T follicular helper cell (primary cell): Measurements from ENCODE around the gene TPBG.

ENCODE experiments used
- DNase-seq: peaks from one replicate; pipeline ENCODE4 v3.0.0-alpha.2; 2020; ENCODE audit warnings: low read depth
- total RNA-seq, 2 experiments: gene quantifications; one replicate each; lab custom pipeline; 2026; lab: John Stamatoyannopoulos, UW

The TPBG gene
- total RNA-seq: 1.3 to 2.6 reads per million in 2 experiments

- DNase-seq: no peak
Measured at GRCh38 chr6:82363428-82364086, at the start of gene TPBG. Gene TPBG (plus strand): TSS chr6:82363817. CDS start chr6:82364962, 1,145 bp downstream.

- DNase-seq: no peak
Measured at GRCh38 chr6:82322386-82322785, 41.2 kb upstream of the TPBG start.

- no peak for DNase-seq
Measured at GRCh38 chr6:82329766-82330165, 33.9 kb upstream of the TPBG start.

- DNase-seq: no peak
Measured at GRCh38 chr6:82330171-82330804, 33.3 kb upstream of the TPBG start.

DNA sequence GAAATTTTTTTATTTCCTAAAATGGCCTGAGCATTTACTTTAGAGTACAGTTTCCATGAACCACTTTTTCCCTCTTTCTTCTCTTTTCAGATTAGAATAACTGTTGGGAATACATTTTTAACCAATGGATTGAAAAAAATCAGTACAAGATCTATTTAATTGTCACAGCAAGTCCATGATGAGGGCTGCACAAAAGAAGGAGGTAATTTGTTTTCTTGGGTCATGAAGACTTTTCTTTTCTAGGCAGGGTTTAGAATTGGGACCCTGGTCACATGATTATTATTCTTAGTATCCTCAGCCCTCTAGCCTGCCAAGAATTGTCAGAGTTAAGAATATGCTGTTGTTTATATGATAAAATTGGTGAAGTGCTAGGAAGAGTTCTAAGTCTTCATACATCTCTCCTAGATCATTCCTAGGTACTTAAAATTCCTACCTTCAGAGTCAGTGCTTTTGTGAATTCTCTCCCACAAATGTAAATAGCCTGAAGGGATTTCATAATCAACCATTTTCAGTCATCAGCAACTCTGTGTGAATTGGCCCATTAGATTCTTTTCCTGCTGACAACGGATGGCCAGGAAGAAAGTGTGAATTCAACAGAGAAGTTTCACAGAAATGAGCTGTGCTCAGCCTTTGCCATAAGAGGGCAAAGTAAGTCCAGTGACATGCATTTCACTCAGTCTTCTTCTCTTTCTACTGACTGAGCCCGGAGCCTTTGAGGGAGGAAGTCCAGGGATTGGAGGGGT is 32.4 kb upstream of the TPBG start:
- no peak for DNase-seq

DNA sequence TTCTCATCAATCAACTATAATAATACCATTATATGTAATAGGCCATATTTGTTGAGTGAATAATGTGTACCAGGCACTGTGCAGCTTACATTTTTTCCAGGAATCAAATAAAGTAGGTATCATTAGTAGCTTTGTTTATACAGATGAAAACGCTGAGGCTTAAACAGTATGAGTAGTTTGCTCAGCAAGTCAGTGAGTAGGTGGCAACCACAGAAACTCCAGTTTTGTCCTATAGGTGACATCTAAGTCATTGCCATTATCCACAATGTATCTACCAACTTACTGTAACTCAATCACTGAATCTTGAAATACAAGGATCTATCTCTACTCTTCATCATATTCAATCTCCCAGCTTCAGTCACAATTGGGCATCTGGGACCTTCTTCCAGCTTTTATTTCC is 29.8 kb upstream of the TPBG start:
- no peak for DNase-seq

GRCh38 chr6:82337688-82338257 is 25.8 kb upstream of the TPBG start:
- no peak for DNase-seq

DNA sequence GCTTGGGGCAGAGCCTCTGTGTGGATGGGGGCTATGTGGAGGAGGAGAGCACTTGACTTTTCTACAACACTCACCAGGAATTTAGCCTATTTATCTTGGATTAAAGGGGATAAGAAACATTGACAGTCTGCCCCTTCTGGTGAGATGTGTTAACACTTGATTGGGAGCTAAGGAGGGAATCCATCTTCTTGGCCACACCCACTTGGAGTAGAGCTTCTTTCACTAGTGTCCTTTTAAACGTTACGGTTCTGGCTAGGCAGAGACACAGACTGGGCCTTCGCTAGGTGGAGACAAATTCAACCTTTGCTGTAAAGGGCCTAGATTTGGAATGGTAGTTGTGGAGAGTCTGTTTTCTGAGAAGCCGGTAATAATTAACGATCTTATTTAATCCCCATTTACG is 15.5 kb upstream of the TPBG start:
- no peak for DNase-seq

DNA sequence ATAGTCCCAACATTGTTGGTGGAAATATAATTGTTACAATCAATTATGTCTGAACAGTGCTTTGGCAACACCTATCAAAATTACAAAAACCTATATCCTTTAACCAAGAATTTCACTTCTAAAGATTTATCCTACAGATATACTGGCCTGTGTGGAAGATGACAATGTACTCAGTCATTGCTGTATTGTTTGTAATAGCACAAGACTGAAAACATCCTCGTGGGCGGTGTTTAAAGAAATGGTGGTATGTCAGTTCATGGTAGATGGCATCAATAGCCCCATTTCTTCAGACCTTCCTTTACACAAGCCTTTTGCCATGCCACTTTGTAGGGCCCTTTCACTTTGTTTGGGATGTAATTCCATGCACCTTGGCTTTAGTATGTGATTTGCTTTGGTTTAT is 9.8 kb upstream of the TPBG start:
- no peak for DNase-seq

DNA sequence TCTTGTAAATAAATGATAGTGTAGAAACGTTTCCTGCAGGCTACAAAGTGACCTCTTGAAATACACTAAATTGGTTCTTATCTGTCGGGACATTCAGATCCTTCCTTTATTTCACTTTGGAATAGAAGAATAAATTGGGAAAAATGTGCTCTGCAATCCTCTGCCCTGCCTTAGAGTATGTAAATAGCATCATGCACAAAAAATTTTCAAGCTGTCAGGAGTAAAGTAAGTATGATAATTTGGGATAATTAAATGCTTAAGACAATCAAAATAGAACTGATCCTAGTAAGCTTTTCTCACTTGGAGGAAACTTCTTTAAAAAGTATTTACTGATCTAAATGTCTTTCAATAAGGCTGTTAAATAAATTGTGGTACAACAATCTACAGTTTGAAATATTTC is 3.1 kb upstream of the TPBG start:
- DNase-seq: no peak

- no peak for DNase-seq
Measured at GRCh38 chr6:82361631-82362030, 2.0 kb upstream of the TPBG start.

DNA sequence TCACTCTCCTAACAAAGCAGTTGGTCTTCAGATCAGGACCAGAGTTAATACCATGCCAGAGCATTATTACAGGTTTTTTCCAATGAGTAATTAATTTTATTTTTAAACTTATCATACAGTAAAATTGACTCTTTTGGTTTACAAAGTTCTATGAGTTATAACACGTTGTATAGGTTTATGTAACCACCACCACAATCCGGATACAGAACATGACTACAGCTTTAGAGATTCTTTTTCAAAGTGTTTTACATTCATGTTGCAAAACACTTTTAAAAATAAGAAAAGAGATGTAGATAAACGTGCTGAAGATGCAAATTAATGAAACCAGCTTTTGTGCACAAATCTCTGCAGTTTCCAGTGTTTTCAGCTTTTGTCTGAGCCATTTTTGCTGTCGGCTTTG is 1.5 kb upstream of the TPBG start:
- no peak for DNase-seq

DNA sequence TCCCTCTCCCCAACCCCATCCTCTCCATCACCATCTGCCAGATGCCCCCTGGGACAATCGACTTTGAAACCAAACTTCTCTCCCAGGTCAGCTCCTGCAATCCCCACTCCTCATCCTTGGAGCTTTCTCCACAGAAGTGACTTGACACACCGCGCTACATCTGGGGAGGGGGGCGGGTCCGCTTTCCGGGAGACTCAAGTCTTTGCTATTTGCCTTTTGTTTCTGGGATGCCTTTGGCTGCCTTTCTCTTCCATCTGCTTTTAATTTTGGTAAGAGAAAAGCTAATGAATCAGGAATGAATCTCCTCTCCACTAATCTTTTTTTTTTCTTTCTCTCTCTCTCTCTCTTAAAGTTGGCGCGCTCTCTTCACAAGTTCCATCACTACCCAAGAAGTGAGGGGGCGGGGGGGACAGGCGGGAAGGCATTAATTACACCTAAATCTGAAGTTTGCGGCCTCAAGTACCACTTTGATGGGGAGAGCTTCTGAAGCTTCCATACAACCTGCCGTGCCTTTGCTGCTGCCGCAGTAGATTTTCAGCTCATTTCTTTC is 664 bp upstream of the TPBG start:
- no peak for DNase-seq

DNA sequence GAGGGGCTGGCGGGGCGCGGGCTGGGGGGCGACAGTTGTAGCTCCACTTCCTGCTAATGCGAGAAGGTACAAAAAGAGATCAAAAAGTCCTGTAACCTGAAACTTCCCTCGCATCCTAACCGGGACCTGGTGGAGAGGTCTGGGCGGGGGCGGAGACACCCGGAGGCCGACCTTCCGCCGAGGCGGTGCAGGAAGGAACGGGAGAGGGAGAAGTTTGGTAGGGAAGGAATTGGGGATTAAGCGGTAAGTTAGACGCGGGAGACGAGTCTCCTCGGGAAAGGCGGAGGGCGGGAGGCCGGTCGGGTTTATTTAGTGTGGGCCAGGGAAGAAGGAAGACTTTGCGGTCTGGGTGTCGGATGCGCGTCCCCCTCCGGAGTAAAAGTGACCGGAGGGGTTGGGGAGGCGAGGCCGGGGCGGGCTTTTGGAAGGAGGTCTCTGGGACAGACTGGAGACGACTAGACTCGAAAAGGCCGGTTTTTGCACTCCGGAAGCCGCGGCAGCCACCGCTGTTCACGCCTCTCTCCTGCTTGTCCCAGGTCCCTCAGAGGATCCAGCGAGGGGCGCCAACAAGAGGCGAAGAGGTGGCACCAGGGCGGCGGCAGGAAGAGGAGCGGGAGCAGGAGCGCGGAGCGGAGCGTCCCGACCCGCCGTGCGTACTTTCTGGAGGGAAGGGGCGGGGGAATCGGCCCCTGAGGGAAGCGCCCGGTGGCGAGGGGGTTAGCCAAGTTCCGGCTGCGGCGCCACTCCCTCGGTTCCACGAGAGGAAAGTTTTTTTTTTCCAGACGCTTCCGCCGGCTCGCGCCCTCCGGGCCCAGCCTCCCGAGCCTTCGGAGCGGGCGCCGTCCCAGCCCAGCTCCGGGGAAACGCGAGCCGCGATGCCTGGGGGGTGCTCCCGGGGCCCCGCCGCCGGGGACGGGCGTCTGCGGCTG is 734 bp downstream of the TPBG start:
- no peak for DNase-seq

GRCh38 chr6:82365016-82365795 is 1.6 kb downstream of the TPBG start:
- DNase-seq: no peak

DNA sequence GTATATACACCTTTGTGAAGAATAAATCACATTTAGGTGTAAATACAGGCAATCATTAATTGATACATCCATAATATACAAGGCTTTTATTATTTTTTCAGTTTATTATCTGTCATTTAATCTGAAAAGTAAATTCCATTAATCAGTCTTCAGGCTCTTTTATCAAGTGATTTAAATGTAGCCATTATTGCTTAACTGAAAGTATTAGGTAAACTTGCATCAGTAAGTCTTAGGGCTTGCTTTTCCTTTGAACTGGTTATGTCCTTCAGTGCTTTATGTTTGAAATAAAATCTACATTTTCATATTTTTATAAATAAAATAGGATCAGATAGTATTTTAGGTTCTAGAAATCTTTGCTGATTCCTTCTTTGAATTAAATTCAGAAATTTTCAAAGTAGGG is 4.1 kb downstream of the TPBG start:
- DNase-seq: no peak

DNA sequence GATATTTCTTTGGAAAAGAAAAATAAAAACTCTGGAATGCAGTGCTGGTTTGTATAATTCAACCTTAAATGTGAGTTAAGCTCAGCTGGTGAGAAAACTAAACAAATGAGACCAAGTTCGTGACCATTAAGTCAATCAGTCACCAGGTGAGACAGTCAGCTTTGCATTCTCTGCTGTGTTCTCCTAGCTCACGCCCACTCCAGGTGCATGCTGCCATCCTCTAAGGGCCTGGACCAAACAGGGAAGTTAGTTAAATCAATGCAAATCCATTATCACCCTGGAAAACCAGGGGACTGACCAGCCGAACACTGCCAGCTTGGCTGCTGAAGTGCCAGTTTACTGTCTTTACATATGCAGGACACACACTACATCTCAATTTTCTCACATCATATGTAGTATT is 7.2 kb downstream of the TPBG start:
- no peak for DNase-seq

GRCh38 chr6:82371799-82372546 is 8.4 kb downstream of the TPBG start:
- DNase-seq: no peak

- no peak for DNase-seq
Measured at GRCh38 chr6:82372656-82373055, 9.0 kb downstream of the TPBG start.

GRCh38 chr6:82374516-82374915 is 10.9 kb downstream of the TPBG start:
- no peak for DNase-seq
